ENCODE results near the gene ATG2B. TPM values are rescaled to one million over a fixed set of nuclear protein-coding genes. Genes with fewer than 3 reads are reported as not detected.

Gene ATG2B
- total and polyA plus RNA-seq, 7 experiments from 2014 or later, result 1.8 to 43.4 (median 24.7) TPM

DNA sequence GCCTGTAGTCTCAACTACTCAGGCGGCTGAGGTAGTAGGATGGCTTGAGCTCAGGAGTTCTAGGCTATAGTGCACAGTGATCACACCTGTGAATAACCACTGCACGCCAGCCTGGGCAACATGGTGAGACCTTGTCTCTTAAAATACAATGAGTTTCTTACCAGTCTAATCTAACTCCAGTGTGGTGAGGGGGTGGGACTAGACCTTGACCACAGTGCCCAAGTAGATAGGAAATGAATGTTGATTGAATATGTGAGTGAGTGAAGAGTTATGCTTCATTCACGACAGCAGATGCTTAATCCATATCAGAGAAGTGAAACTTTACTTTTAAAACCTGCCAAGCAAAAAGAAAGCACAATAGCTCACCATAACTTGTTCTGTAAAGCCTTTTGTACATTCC is 17.6 kb upstream of the ATG2B start:
- no peak overlapping the region for H3K27ac ChIP-seq (ENCODE audit: low read depth, low read length)
- intact Hi-C loops (cut with micrococcal nuclease), result no loop called here
- no peak overlapping the region for H3K27ac Mint-ChIP-seq
- POLR2A ChIA-PET, result no interaction called here
- no peaks in the 10 kb centered on the region for H3K9me3 ChIP-seq (ENCODE audit: control insufficient read depth in 2 of 3, low read length in 3 of 3)
- H3K27me3 ChIP-seq (ENCODE audit: control insufficient read depth in 2 of 2, insufficient read depth in 2 of 2, low read length in 2 of 2), result no peaks in the 10 kb centered on the region
- H3K9me3 Mint-ChIP-seq, result no peaks in the 10 kb centered on the region
- no peaks in the 10 kb centered on the region for H3K27me3 Mint-ChIP-seq
- no peak overlapping the region for H3K4me3 Mint-ChIP-seq
- DNase-seq, result no peak
- no peaks in the 10 kb centered on the region for H3K4me1 ChIP-seq (ENCODE audit: control insufficient read depth in 2 of 2, insufficient read depth in 2 of 2, low read length in 2 of 2)
- ATAC-seq, result no peak
- CTCF ChIA-PET, result interaction anchor here (0.5 kb wide), 1 partner anchor 154 kb away, joined by 5 read pairs; no protein-coding TSS in a partner anchor
- peaks cover 0 to 19% (median 7%) of the 10 kb centered on the region in 3 experiments for H3K36me3 ChIP-seq (ENCODE audit: control insufficient read depth in 2 of 3, insufficient read depth in 3 of 3, low read length in 3 of 3)
- H3K4me3 ChIP-seq (ENCODE audit: low read length), result no peak overlapping the region
- peaks cover 3 to 31% (median 14%) of the 10 kb centered on the region in 5 donors for H3K36me3 Mint-ChIP-seq
- peaks cover 0 to 7% (median 3%) of the 10 kb centered on the region in 7 donors for H3K4me1 Mint-ChIP-seq

DNA sequence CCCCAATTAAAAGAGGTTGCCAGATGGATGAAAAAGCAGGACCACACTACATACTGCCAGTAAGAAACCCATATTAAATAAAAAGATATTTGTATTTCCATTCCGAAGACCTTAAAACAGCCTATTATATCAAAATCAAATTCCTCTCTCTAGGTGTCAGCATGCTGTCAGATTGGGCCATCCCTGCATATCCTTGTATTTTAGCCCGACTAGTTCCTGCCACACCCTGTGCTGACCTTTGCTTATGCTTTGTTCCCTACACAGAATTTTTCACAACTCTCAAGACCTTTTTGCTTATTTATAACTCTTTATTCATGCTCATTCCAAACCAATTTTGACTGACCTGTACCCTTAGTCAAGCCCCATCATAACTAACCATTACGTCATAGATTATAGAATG is 13.0 kb upstream of the ATG2B start:
- DNase-seq (no peak), ATAC-seq (no peak)
- H3K4me1 Mint-ChIP-seq, result peaks cover 0 to 12% (median 8%) of the 10 kb centered on the region in 7 donors
- H3K27ac ChIP-seq (ENCODE audit: low read depth, low read length), result no peak overlapping the region
- no peak overlapping the region for H3K4me3 Mint-ChIP-seq
- H3K9me3 Mint-ChIP-seq, result peaks cover 0 to 7% (median 0%) of the 10 kb centered on the region in 11 donors
- CTCF ChIA-PET, result no interaction called here
- intact Hi-C loops (cut with micrococcal nuclease), result no loop called here
- H3K27ac Mint-ChIP-seq, result no peak overlapping the region
- H3K27me3 ChIP-seq (ENCODE audit: control insufficient read depth in 2 of 2, insufficient read depth in 2 of 2, low read length in 2 of 2), result no peaks in the 10 kb centered on the region
- H3K9me3 ChIP-seq (ENCODE audit: control insufficient read depth in 2 of 3, low read length in 3 of 3), result no peaks in the 10 kb centered on the region
- POLR2A ChIA-PET, result interaction anchor here (1.5 kb wide), 1 partner anchor 15 kb away, joined by 5 read pairs; no protein-coding TSS in a partner anchor
- peaks cover 3 to 23% (median 10%) of the 10 kb centered on the region in 5 donors for H3K36me3 Mint-ChIP-seq
- H3K36me3 ChIP-seq (ENCODE audit: control insufficient read depth in 2 of 3, insufficient read depth in 3 of 3, low read length in 3 of 3), result no peaks in the 10 kb centered on the region
- H3K4me3 ChIP-seq (ENCODE audit: low read length), result no peak overlapping the region
- no peaks in the 10 kb centered on the region for H3K4me1 ChIP-seq (ENCODE audit: control insufficient read depth in 2 of 2, insufficient read depth in 2 of 2, low read length in 2 of 2)
- no peaks in the 10 kb centered on the region for H3K27me3 Mint-ChIP-seq

DNA sequence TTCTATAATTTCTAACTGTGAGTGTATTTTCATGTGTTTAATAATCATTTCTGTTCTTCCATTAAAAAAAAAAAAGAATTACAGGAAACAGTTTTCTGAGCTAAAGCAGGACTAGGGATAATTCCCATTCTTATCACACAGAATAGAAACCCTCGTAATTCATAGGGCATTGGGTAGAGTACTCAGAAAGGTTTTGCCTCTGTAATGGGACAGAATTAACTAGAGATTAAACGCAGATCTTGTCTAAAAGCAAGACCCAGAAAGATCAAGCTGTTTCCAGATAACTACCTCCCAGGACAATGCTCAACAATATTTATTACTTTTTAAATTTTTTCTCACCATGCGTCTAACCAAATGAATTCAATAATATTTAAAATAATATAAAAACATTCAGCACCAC is 10.4 kb upstream of the ATG2B start:
- H3K27me3 ChIP-seq (ENCODE audit: control insufficient read depth in 2 of 2, insufficient read depth in 2 of 2, low read length in 2 of 2), result no peaks in the 10 kb centered on the region
- no peak overlapping the region for H3K27ac Mint-ChIP-seq
- H3K36me3 Mint-ChIP-seq, result peaks cover 8 to 29% (median 16%) of the 10 kb centered on the region in 5 donors
- H3K9me3 Mint-ChIP-seq, result peaks cover 0 to 11% (median 0%) of the 10 kb centered on the region in 11 donors
- H3K4me3 Mint-ChIP-seq, result no peak overlapping the region
- H3K36me3 ChIP-seq (ENCODE audit: control insufficient read depth in 2 of 3, insufficient read depth in 3 of 3, low read length in 3 of 3), result no peaks in the 10 kb centered on the region
- CTCF ChIA-PET, result no interaction called here
- H3K4me1 Mint-ChIP-seq, result peaks cover 5 to 28% (median 15%) of the 10 kb centered on the region in 7 donors
- no peaks in the 10 kb centered on the region for H3K4me1 ChIP-seq (ENCODE audit: control insufficient read depth in 2 of 2, insufficient read depth in 2 of 2, low read length in 2 of 2)
- ATAC-seq (no peak), DNase-seq (no peak)
- H3K9me3 ChIP-seq (ENCODE audit: control insufficient read depth in 2 of 3, low read length in 3 of 3), result no peaks in the 10 kb centered on the region
- intact Hi-C loops (cut with micrococcal nuclease), result no loop called here
- H3K4me3 ChIP-seq (ENCODE audit: low read length), result no peak overlapping the region
- H3K27ac ChIP-seq (ENCODE audit: low read depth, low read length), result no peak overlapping the region
- POLR2A ChIA-PET, result interaction anchor here (0.6 kb wide), 1 partner anchor 87 kb away, joined by 3 read pairs; no protein-coding TSS in a partner anchor
- no peaks in the 10 kb centered on the region for H3K27me3 Mint-ChIP-seq

DNA sequence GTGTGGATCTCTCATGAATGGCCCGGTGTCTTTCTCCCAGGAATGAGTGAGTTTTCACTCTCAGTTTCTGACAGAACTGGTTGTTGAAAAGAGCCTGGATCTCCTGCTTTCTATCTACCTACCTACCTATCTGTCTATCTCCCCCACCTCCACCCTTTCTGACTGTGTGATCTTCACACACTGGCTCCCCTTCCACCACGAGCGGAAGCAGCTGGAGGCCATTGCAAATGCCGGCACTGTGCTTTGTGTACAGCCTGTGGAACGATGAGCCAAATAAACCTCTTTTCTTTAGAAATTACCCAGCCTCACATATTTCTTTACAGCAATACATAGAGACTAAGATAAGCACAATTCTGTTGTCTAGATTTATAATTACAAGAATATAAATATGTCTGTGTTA is 7.4 kb upstream of the ATG2B start:
- ChIA-PET POLR2A (no interaction called here), CTCF (no interaction called here)
- no peak for DNase-seq
- no peak overlapping the region for H3K4me3 ChIP-seq (ENCODE audit: low read length)
- H3K27me3 ChIP-seq (ENCODE audit: control insufficient read depth in 2 of 2, insufficient read depth in 2 of 2, low read length in 2 of 2), result no peaks in the 10 kb centered on the region
- no peak overlapping the region for H3K27ac ChIP-seq (ENCODE audit: low read depth, low read length)
- no peaks in the 10 kb centered on the region for H3K27me3 Mint-ChIP-seq
- intact Hi-C loops (cut with micrococcal nuclease), result no loop called here
- no peak for ATAC-seq
- no peaks in the 10 kb centered on the region for H3K9me3 ChIP-seq (ENCODE audit: control insufficient read depth in 2 of 3, low read length in 3 of 3)
- peaks cover 0 to 11% (median 0%) of the 10 kb centered on the region in 11 donors for H3K9me3 Mint-ChIP-seq
- no peaks in the 10 kb centered on the region for H3K4me1 ChIP-seq (ENCODE audit: control insufficient read depth in 2 of 2, insufficient read depth in 2 of 2, low read length in 2 of 2)
- no peaks in the 10 kb centered on the region for H3K36me3 ChIP-seq (ENCODE audit: control insufficient read depth in 2 of 3, insufficient read depth in 3 of 3, low read length in 3 of 3)
- peaks cover 10 to 55% (median 34%) of the 10 kb centered on the region in 7 donors for H3K4me1 Mint-ChIP-seq
- no peak overlapping the region for H3K4me3 Mint-ChIP-seq
- peaks cover 5 to 29% (median 18%) of the 10 kb centered on the region in 5 donors for H3K36me3 Mint-ChIP-seq
- H3K27ac Mint-ChIP-seq, result no peak overlapping the region

DNA sequence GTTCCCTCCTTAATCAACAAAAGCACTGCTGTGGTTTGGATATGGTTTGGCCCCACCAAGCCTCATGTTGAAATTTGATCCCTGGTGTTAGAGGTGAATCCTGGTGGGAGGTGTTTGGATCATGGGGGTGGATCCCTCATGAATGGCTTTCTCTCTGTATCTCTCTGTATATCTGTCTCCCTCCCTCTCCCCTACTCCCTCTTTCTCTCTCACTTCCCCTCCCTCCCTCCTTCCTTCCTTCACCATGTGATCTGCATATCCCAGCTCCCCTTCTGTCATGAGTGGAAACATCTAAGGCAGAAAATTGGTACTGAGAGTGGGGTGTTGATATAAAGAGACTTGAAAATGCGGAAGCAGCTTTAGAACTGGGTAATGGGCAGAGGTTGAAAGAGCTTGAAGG is 5.4 kb upstream of the ATG2B start:
- H3K27ac Mint-ChIP-seq, result no peak overlapping the region
- Histone ChIP-seq H3K36me3 (ENCODE audit: control insufficient read depth in 2 of 3, insufficient read depth in 3 of 3, low read length in 3 of 3) (peaks cover 0 to 3% (median 0%) of the 10 kb centered on the region in 3 experiments), H3K4me3 (ENCODE audit: low read length) (no peak overlapping the region), H3K4me1 (ENCODE audit: control insufficient read depth in 2 of 2, insufficient read depth in 2 of 2, low read length in 2 of 2) (peaks cover 11% of the 10 kb centered on the region in 2 donors), H3K27me3 (ENCODE audit: control insufficient read depth in 2 of 2, insufficient read depth in 2 of 2, low read length in 2 of 2) (no peaks in the 10 kb centered on the region), H3K27ac (ENCODE audit: low read depth, low read length) (no peak overlapping the region), H3K9me3 (ENCODE audit: control insufficient read depth in 2 of 3, low read length in 3 of 3) (no peaks in the 10 kb centered on the region)
- H3K9me3 Mint-ChIP-seq, result peaks cover 0 to 5% (median 0%) of the 10 kb centered on the region in 11 donors
- ATAC-seq (no peak), DNase-seq (no peak)
- H3K4me3 Mint-ChIP-seq, result peak overlapping the region in 1 of 10 donors; percentile 15
- H3K27me3 Mint-ChIP-seq, result no peaks in the 10 kb centered on the region
- H3K36me3 Mint-ChIP-seq, result peaks cover 5 to 17% (median 15%) of the 10 kb centered on the region in 5 donors
- intact Hi-C loops (cut with micrococcal nuclease), result loop anchor here in 1 of 2 donors (10.0 kb wide), 3 partner anchors 244 to 1214 kb away; partner anchors contain the start of genes DICER1 and VRK1
- H3K4me1 Mint-ChIP-seq, result peaks cover 23 to 57% (median 44%) of the 10 kb centered on the region in 7 donors
- POLR2A ChIA-PET, result interaction anchor here (1.2 kb wide), 1 partner anchor 13 kb away, joined by 4 read pairs; no protein-coding TSS in a partner anchor
- CTCF ChIA-PET, result no interaction called here

DNA sequence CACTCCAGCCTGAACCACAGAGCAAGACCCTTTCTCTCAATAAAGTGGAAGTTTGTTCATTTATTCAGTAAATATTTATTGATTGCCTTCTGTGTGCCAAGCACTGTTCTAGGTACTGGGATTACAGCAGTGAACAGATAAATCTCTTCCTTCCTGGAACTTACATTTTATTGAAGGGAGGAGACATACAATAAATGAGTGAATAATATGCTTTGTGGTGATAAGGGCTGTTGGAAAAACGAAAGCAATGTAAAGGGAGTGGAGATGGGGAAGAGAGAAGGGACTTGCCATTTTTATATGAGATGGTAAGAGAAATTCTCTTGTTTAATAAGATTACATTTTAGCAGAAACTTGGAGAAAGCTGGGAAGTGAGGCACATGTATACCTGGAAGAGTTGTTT is 1.8 kb upstream of the ATG2B start:
- peak overlapping the region in 5 of 9 donors; percentile 59 to 95 (median 79) for H3K27ac Mint-ChIP-seq
- CTCF ChIA-PET, result no interaction called here
- H3K27ac ChIP-seq (ENCODE audit: low read depth, low read length), result no peak overlapping the region
- no peaks in the 10 kb centered on the region for H3K27me3 ChIP-seq (ENCODE audit: control insufficient read depth in 2 of 2, insufficient read depth in 2 of 2, low read length in 2 of 2)
- H3K4me3 Mint-ChIP-seq, result peak overlapping the region; percentile 82 to 94 (median 90)
- POLR2A ChIA-PET, result no interaction called here
- H3K9me3 ChIP-seq (ENCODE audit: control insufficient read depth in 2 of 3, low read length in 3 of 3), result no peaks in the 10 kb centered on the region
- H3K36me3 Mint-ChIP-seq, result peaks cover 5 to 15% (median 11%) of the 10 kb centered on the region in 5 donors
- peaks cover 19 to 27% of the 10 kb centered on the region in 2 donors for H3K4me1 ChIP-seq (ENCODE audit: control insufficient read depth in 2 of 2, insufficient read depth in 2 of 2, low read length in 2 of 2)
- DNase-seq (no peak), ATAC-seq (no peak)
- peaks cover 0 to 5% (median 0%) of the 10 kb centered on the region in 11 donors for H3K9me3 Mint-ChIP-seq
- peak overlapping the region; percentile 65 for H3K4me3 ChIP-seq (ENCODE audit: low read length)
- H3K36me3 ChIP-seq (ENCODE audit: control insufficient read depth in 2 of 3, insufficient read depth in 3 of 3, low read length in 3 of 3), result peaks cover 0 to 9% (median 0%) of the 10 kb centered on the region in 3 experiments
- H3K4me1 Mint-ChIP-seq, result peaks cover 42 to 75% (median 61%) of the 10 kb centered on the region in 7 donors
- intact Hi-C loops (cut with micrococcal nuclease), result loop anchor here (5.0 to 10.0 kb wide), 4 partner anchors 240 to 1210 kb away; partner anchors contain the start of genes DICER1 (in 2 of the 2) and VRK1 (in 1 of the 2)
- no peaks in the 10 kb centered on the region for H3K27me3 Mint-ChIP-seq
